COLO668 (cell line): ENCODE results near the gene BBS1.
A peak's percentile ranks its signal among the peaks of the same experiment; 100 is the strongest.

Source experiments
- DNase-seq: peaks from one replicate; lab custom pipeline; 2025; ENCODE audit not compliant: unreplicated experiment; lab: John Stamatoyannopoulos, UW

Gene BBS1

GRCh38 chr11:66476841-66477251 is 33.6 kb upstream of the BBS1 start:
- DNase-seq = no peak

GRCh38 chr11:66477263-66478201 is 32.9 kb upstream of the BBS1 start:
- DNase-seq = no peak

GRCh38 chr11:66478729-66479393 is 31.6 kb upstream of the BBS1 start:
- DNase-seq = peak; percentile 44

GRCh38 chr11:66479394-66480116 is 30.9 kb upstream of the BBS1 start:
- peak; percentile 81 for DNase-seq

GRCh38 chr11:66480117-66480938 is 30.1 kb upstream of the BBS1 start, which contains the start of gene DPP3:
Gene DPP3 (plus strand): TSS chr11:66480434. CDS start chr11:66482201, 1,767 bp downstream.
- peak; percentile 98 for DNase-seq

- DNase-seq = no peak
Observed at GRCh38 chr11:66484806-66485380, 25.5 kb upstream of the BBS1 start.

GRCh38 chr11:66488957-66489356 is 21.5 kb upstream of the BBS1 start:
- no peak for DNase-seq

GRCh38 chr11:66489636-66490035 is 20.8 kb upstream of the BBS1 start:
- peak; percentile 91 for DNase-seq

DNA sequence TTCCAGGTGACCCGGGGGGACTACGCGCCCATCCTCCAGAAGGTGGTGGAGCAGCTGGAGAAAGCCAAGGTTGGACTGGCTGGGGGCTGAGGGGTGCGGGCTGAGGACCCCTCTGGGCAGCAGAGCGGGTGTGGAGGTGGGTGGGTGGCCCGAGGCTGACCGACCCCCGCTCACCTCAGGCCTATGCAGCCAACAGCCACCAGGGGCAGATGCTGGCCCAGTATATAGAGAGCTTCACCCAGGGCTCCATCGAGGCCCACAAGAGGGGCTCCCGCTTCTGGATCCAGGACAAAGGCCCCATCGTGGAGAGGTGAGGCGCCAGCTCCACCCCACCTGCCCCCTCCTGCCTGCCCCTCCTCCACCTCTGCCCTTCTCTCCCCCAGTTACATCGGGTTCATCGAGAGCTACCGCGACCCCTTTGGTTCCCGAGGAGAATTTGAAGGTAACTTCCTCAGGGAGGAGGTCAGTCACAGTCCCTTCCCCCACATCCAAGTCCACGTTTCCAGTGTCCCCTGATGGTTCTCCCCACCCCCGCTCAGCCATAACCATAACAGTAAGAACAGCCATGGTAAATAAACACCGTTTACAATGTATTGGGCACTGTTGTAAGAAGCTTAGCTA is 19.0 kb upstream of the BBS1 start:
- peak; percentile 14 for DNase-seq

DNA sequence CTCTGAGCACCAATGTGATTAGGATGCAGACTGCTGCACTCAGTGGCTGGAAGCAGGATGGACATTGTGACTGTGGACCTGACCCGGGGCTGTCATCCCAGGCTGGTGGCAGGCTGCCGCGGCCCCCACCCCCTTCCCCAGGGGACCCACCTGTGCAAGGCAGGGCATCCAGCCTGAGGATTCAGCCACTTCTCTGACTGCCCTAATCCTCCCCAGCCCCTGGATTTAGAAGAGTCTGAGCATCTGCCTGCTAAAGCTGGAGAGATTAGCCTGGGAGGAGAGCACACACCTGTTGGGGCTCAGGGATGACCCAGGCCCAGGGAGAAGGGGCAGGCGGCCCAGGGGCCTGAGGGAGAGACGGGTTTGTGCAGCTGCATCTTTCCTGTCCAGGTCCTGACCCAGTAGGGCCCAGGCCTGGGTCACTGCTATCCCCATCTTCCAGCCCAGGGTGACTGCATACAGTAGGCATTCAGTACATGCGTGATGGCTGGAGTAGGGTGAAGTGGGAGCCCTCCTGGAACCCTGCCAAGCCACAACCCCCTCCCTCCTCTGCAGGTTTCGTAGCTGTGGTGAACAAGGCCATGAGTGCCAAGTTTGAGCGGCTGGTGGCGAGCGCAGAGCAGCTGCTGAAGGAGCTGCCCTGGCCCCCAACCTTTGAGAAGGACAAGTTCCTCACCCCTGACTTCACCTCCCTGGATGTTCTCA is 18.1 kb upstream of the BBS1 start:
- DNase-seq = peak; percentile 61

DNA sequence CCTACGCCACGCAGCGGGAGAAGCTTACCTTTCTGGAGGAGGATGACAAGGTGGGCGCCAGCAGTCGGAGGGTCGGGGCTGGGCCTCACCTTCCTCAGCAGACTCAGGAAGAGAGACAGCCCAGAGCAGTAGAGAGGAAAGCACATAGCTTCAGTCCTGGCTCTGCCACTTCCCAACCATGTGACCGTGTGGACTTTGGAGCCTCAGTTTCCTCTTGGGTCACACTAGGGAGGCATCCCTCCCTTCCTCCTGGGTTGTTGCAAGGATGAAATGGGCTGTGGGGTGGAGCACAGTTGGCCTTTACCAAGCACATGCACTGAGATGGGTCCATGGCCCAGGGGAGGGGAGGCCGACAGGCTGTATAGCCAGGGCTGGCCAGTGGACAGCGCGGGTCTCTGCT is 17.3 kb upstream of the BBS1 start:
- no peak for DNase-seq

DNA sequence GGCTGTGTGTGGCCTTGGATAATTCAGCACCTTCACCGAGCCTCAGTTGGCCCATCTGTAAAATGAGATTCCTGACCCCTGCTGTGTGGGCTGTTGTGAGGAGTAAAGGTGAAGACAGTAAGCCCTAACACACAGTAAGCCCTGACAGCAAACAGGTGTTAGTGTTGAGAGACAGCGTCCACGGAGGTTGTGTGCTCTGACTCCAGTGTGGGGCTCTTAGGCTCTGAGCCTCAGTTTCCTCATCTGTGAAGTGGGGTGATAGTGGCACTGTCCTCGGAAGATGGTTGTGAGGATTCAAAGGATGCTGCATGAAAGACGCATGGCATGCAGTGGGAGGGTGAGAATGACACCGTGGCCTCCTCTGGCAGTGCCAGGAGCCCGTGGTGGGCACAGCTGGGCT is 16.0 kb upstream of the BBS1 start:
- DNase-seq = no peak

- DNase-seq = no peak
Observed at GRCh38 chr11:66494935-66495334, 15.5 kb upstream of the BBS1 start.

GRCh38 chr11:66495401-66495854 is 15.0 kb upstream of the BBS1 start:
- peak; percentile 21 for DNase-seq

GRCh38 chr11:66497206-66497605 is 13.2 kb upstream of the BBS1 start:
- no peak for DNase-seq

GRCh38 chr11:66498506-66498905 is 11.9 kb upstream of the BBS1 start:
- DNase-seq = no peak

GRCh38 chr11:66505276-66505816 is 5.1 kb upstream of the BBS1 start:
- DNase-seq = no peak

GRCh38 chr11:66509131-66509561 is 1.3 kb upstream of the BBS1 start:
- DNase-seq = no peak

DNA sequence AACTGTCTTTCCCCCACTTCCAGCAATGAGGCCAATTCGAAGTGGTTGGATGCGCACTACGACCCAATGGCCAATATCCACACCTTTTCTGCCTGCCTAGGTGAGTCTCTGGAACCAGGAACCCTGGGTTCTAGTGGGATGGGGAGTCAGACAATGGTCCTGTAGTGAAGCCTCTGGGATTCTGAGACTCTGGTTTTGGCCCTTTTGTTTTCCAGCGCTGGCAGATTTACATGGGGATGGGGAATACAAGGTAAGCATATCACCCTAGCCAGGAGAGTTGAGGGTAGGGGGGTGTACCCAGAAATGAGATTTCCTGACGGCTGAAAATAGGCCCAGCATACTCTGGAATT is 530 bp downstream of the BBS1 start:
- DNase-seq = no peak
